Hepatocyte (in vitro differentiated cells): ENCODE measurements around the gene HNRNPUL1. TPM values are rescaled to one million over a fixed set of nuclear protein-coding genes. Genes with fewer than 3 reads are reported as not detected.
A peak's percentile ranks its signal among the peaks of the same experiment; 100 is the strongest.

ENCODE experiments used
- DNase-seq: peaks from one replicate; pipeline ENCODE4 v3.0.0-alpha.2; 2016; ENCODE audit warnings: low spot score
- H2AFZ ChIP-seq: fragments of 200-600 bp; sonication (generic); 2 replicates; pipeline ENCODE4 v1.6.0; 2016; ENCODE audit warnings: antibody characterized with exemption, mild to moderate bottlenecking
- H3K27ac ChIP-seq: fragments of 200-600 bp; sonication (generic); 2 replicates; pipeline ENCODE4 v1.5.1; 2016; ENCODE audit warnings: mild to moderate bottlenecking
- H3K27me3 ChIP-seq: fragments of 200-600 bp; sonication (generic); 2 replicates; pipeline ENCODE4 v1.6.1; 2016
- H3K36me3 ChIP-seq: fragments of 200-600 bp; sonication (generic); replicated peaks from 2 replicates; pipeline ENCODE4 v1.5.1; 2016; ENCODE audit warnings: low read depth; ENCODE audit not compliant: insufficient read depth
- H3K4me1 ChIP-seq: fragments of 200-600 bp; sonication (generic); 2 replicates; pipeline ENCODE4 v1.5.1; 2016; ENCODE audit warnings: mild to moderate bottlenecking, moderate library complexity; ENCODE audit not compliant: insufficient read depth
- H3K4me2 ChIP-seq: fragments of 200-600 bp; sonication (generic); 2 replicates; pipeline ENCODE4 v1.6.0; 2016
- H3K4me3 ChIP-seq: fragments of 200-600 bp; sonication (generic); 2 replicates; pipeline ENCODE4 v1.5.1; 2016; ENCODE audit warnings: mild to moderate bottlenecking
- H3K79me2 ChIP-seq: fragments of 200-600 bp; sonication (generic); 2 replicates; pipeline ENCODE4 v1.6.0; 2017; ENCODE audit warnings: mild to moderate bottlenecking
- H3K9me2 ChIP-seq: fragments of 200-600 bp; sonication (generic); replicated peaks from 2 replicates; pipeline ENCODE4 v1.6.0; 2017; ENCODE audit warnings: mild to moderate bottlenecking; ENCODE audit not compliant: insufficient read depth
- H3K9me3 ChIP-seq: fragments of 200-600 bp; sonication (generic); 2 replicates; pipeline ENCODE4 v1.5.1; 2016; ENCODE audit warnings: low read depth, mild to moderate bottlenecking
- H4K20me1 ChIP-seq: fragments of 200-600 bp; sonication (generic); 2 replicates; pipeline ENCODE4 v1.6.0; 2016; ENCODE audit warnings: mild to moderate bottlenecking; ENCODE audit not compliant: insufficient read depth, poor library complexity, severe bottlenecking
- EZH2 ChIP-seq: fragments of 200-600 bp; sonication (generic); IDR thresholded peaks from 2 replicates; pipeline ENCODE4 v1.6.1; 2016; ENCODE audit warnings: antibody characterized with exemption, mild to moderate bottlenecking, borderline replicate concordance
- EZH2phosphoT487 ChIP-seq: fragments of 200-600 bp; sonication (generic); IDR thresholded peaks from one replicate; pipeline ENCODE4 v1.6.1; 2018; ENCODE audit warnings: antibody characterized with exemption, mild to moderate bottlenecking, low read depth, moderate library complexity; ENCODE audit not compliant: unreplicated experiment, severe bottlenecking
- WGBS: methylation state at CpG from one replicate; pipeline ENCODE4 v1.1.6; 2016; ENCODE audit warnings: low lambda C conversion rate; ENCODE audit errors: missing lambda C conversion rate; 5-methylcytosine and 5-hydroxymethylcytosine counted together
- polyA plus RNA-seq: library from polyadenylated mRNA; unstranded; fragments of >200 nt; fragmentation: Nextera tagmentation; extraction: Ambion mirVana; gene quantifications from 2 replicates; pipeline ENCODE4 v1.2.1, GENCODE V29; 2016
- total RNA-seq: library from RNA; depleted of rRNA; stranded (reverse); fragments of >200 nt; gene quantifications from 2 replicates; pipeline ENCODE4 v1.2.3, GENCODE V29; 2014
- TF ChIP-seq, protein P1 (sequence below): fragments of 200-600 bp; sonication (generic); IDR thresholded peaks from 2 replicates; pipeline ENCODE4 v1.5.1; 2016; ENCODE audit warnings: antibody characterized with exemption, mild to moderate bottlenecking; ENCODE audit not compliant: poor library complexity

Gene HNRNPUL1
- total and polyA plus RNA-seq, 2 experiments from 2014 or later: 98.5 to 115 TPM

DNA sequence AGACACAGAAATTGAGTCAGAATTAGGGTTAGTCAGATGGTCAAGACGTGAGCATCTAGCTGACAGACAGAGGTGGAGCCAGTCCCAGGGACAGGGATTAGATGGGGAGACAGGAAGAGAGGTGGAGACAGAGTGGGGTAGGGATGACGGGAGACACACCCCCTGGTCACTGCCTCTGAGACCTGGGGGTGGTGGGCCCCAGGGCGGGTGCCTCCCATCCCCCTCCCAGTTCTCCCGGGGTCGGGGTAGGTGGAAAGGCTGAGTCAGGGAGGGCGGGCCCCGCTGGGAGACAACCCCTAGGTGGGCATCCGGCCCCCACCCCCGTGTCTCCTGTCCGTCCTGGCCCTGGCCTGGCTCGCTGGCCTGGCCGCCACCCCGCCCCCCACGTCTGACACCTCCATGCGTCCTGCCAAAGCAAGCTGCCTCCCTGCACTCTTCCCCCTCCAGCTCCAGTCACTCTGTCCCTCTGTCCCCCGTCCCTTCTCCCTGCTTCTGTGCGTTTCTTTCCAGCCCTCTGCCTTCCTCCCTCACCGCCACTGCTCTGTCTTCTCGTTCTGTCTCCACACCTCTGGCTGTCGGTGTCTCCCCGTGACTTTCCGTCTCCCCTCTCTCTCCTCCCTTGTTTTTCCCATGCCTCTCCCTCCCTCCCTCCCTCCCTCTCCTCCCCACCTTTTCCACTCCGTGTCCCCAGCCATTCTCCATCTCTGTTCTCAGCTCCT lies 60.9 kb downstream of the HNRNPUL1 start:
- no peaks in the 10 kb centered on the region for H4K20me1 ChIP-seq
- peak overlapping the region; percentile 100 for H3K27ac ChIP-seq
- H3K79me2 ChIP-seq: no peaks in the 10 kb centered on the region
- no peak for TF ChIP-seq EZH2phosphoT487
- H3K4me1 ChIP-seq: peaks cover 70% of the 10 kb centered on the region
- WGBS: 6% methylated on average over 5 of the region's 23 CpGs
- no peaks in the 10 kb centered on the region for H3K36me3 ChIP-seq
- peak overlapping the region; percentile 82 for H3K4me2 ChIP-seq
- H3K9me3 ChIP-seq: no peaks in the 10 kb centered on the region
- H2AFZ ChIP-seq: no peak overlapping the region
- H3K9me2 ChIP-seq: no peaks in the 10 kb centered on the region
- peak overlapping the region; percentile 10 for H3K4me3 ChIP-seq
- H3K27me3 ChIP-seq: no peaks in the 10 kb centered on the region
- DNase-seq: peak; percentile 80

- 4% methylated on average over 10 of the region's 10 CpGs for WGBS
- H3K36me3 ChIP-seq: no peaks in the 10 kb centered on the region
- H3K9me2 ChIP-seq: no peaks in the 10 kb centered on the region
- H3K9me3 ChIP-seq: no peaks in the 10 kb centered on the region
- peak overlapping the region; percentile 100 for H3K27ac ChIP-seq
- no peaks in the 10 kb centered on the region for H3K27me3 ChIP-seq
- DNase-seq: no peak
- TF ChIP-seq, protein P1, sequence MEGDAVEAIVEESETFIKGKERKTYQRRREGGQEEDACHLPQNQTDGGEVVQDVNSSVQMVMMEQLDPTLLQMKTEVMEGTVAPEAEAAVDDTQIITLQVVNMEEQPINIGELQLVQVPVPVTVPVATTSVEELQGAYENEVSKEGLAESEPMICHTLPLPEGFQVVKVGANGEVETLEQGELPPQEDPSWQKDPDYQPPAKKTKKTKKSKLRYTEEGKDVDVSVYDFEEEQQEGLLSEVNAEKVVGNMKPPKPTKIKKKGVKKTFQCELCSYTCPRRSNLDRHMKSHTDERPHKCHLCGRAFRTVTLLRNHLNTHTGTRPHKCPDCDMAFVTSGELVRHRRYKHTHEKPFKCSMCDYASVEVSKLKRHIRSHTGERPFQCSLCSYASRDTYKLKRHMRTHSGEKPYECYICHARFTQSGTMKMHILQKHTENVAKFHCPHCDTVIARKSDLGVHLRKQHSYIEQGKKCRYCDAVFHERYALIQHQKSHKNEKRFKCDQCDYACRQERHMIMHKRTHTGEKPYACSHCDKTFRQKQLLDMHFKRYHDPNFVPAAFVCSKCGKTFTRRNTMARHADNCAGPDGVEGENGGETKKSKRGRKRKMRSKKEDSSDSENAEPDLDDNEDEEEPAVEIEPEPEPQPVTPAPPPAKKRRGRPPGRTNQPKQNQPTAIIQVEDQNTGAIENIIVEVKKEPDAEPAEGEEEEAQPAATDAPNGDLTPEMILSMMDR: no peak
- TF ChIP-seq EZH2 (no peak), EZH2phosphoT487 (no peak)
- peaks cover 70% of the 10 kb centered on the region for H3K4me1 ChIP-seq
- no peaks in the 10 kb centered on the region for H3K79me2 ChIP-seq
- peak overlapping the region; percentile 82 for H3K4me2 ChIP-seq
- no peak overlapping the region for H2AFZ ChIP-seq
- peak overlapping the region; percentile 10 for H3K4me3 ChIP-seq
- no peaks in the 10 kb centered on the region for H4K20me1 ChIP-seq
Measured at GRCh38 chr19:41325640-41325946, 61.4 kb downstream of the HNRNPUL1 start.

DNA sequence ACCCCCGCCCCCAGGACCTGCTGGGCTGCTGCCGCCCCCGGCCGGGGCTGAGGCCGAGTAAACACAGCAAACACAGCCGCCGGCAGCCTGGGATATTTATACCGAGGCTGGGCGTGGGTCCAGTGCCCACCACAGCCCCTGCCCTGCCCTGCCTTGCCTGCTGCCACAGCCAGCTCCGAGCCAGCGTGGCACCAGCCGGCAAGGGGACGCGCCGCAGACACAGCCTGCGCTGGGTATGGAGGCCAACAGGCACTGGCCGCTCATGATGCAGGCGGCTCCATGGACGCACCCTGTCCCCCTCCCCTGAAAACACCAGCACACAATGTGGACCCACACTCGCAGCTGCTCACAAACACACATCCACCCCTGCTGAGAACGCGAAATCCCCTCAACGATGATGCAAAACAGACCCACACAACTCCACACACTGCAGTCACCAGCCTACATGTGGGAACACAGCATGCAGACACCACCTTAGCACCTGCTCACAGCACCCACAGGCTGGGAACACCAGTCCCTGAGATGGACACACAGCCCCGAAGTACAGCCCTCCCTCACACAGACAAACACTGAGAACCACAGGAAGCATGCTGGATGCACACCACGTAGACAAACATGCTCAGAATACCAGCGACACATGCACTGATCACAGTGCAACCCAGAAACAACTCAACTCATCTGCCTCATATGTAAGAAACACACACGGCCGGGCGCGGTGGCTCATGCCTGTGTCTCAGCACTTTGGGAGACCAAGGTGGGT lies 62.0 kb downstream of the HNRNPUL1 start:
- Histone ChIP-seq H3K27ac (peak overlapping the region; percentile 100), H3K4me1 (peaks cover 69% of the 10 kb centered on the region), H3K79me2 (no peaks in the 10 kb centered on the region), H3K27me3 (no peaks in the 10 kb centered on the region), H3K9me3 (no peaks in the 10 kb centered on the region), H3K4me3 (peak overlapping the region; percentile 10), H4K20me1 (no peaks in the 10 kb centered on the region), H3K36me3 (no peaks in the 10 kb centered on the region), H2AFZ (no peak overlapping the region), H3K9me2 (no peaks in the 10 kb centered on the region), H3K4me2 (peak overlapping the region; percentile 82)
- TF ChIP-seq, protein P1: no peak
- TF ChIP-seq EZH2phosphoT487: no peak
- no peak for TF ChIP-seq EZH2
- DNase-seq: peak; percentile 58
- 19% methylated on average over 30 of the region's 30 CpGs for WGBS

GRCh38 chr19:41327076-41327575 lies 63.0 kb downstream of the HNRNPUL1 start:
- TF ChIP-seq EZH2 (no peak), EZH2phosphoT487 (no peak)
- TF ChIP-seq, protein P1: no peak

More at GRCh38 chr19:41327076-41327575, 63.0 kb downstream of the HNRNPUL1 start:
- no peaks in the 10 kb centered on the region for H3K9me2 ChIP-seq
- H3K4me3 ChIP-seq: no peak overlapping the region
- H2AFZ ChIP-seq: no peak overlapping the region
- no peaks in the 10 kb centered on the region for H4K20me1 ChIP-seq
- H3K27me3 ChIP-seq: no peaks in the 10 kb centered on the region
- H3K79me2 ChIP-seq: no peaks in the 10 kb centered on the region
- H3K36me3 ChIP-seq: no peaks in the 10 kb centered on the region
- DNase-seq: no peak
- peak overlapping the region; percentile 82 for H3K4me2 ChIP-seq
- H3K9me3 ChIP-seq: no peaks in the 10 kb centered on the region
- H3K27ac ChIP-seq: peak overlapping the region; percentile 100
- peaks cover 59% of the 10 kb centered on the region for H3K4me1 ChIP-seq
- 74% methylated on average over 12 of the region's 13 CpGs for WGBS
